UCSD-AML1 (cell line): Measurements from ENCODE around the gene UBFD1.
A peak's percentile ranks its signal among the peaks of the same experiment; 100 is the strongest.
"Not testable (repeated sequence)": the region's sequence is repeated elsewhere in the genome, so short reads cannot be mapped to it uniquely, and the experiment has no call there.

Experiments
- DNase-seq: peaks from one replicate; lab custom pipeline; 2025; ENCODE audit not compliant: unreplicated experiment; lab: John Stamatoyannopoulos, UW

Gene UBFD1

DNA sequence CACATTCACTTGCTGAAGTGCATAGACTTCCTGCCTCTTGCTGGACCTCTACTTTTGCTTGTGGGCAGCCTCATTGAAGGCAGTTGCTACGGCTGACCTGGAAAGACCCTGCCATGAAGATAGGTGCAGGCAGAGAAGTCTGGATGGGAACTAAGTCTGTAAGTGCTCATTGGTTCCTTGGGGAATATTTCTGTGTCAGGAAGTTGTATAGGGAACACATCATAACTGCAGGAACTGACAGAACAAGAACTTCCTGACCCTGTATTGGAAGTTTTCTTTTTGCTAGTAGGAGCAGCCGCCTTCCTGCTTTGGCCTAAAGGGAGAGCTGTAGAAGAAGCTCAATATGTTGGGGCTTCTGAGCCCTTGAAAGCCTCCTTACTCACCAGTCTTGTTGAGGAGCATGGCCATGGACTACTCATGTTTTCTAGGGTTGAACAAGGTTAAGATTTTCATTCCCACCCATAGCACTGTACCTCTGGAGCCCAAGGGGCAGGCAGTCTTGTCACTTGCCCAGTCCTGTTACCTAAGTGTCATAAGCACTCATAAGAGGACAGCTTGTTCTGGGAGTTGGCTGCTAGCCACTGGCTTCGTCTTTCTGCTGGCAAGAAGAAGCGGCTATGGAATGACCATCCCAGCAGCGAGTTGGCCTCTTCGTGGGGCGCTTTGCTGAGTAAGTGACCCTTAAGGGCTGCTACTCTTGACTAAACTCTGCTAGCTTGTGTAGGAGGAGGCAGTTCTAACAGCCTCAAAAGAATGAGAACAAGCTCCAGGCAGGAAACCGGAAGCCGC is 7.2 kb downstream of the UBFD1 start:
- DNase-seq = no peak

DNA sequence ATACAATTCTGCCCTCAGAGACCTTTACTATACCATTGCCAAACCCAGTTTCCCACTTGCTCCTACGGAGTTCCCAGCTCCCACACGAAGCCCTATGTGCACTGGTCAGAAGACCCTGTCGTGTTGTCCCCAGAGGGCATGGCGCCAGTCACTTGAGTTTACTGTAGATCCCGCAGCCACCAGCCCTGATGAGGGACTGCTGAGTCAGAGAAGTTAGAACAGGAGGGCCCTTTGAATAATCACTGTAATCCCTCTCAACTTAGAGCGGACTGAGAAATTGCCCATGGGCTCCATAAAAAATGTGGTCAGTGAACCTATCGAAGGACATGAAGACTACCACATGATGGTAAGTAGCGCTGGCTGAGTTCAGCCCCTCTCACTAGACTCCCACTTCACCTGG is 9.2 kb downstream of the UBFD1 start:
- DNase-seq = no peak

DNA sequence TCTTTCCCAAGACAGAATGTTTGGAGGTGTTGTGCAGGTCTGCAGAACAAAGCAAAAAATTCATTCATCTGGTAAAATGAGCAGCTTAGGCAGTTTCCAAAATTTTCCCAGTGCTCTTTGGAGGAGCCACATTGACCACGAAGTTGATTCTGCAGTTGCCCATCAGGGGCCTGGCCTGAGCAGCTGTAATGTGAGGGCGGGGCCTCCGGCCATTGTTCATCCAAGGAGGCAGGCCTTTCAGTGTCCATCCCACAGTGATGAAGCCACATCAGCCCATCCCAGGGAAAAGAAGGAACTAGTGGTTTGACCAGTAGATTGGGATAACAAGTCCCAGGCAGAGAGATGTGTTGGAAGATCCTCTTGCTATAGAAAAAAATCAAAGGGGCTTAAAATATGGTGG is 10.1 kb downstream of the UBFD1 start:
- DNase-seq = no peak

DNA sequence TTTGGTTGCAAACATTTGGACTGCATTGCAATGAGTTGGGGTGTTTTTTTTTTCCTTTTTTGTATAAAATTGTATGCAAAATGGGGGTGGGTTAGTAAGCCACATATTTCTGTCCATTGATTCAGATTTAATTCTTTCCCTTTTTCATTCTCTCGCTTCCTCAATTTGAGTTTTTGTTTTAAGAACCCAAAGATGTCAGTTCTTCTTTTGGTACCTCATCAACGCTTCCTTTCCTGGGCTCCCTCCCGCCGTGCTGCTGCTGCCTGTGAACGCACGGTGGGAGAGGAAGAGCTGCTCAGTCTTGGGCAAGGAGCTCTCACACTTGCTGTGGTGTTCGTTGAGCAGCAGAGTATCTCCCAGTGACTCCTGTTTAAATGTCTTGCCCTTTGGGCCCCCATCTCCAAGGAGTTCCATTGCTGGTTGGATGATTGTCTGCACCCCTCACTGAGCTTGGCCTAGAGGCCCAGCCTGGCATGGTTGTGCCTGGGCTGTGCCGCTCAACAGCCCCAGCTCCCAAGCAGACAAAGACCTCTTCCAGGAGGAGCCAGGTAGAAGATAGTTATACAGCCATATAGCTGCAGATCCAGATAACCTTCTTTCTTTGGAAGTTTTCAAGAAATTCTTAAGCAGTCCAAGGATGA is 13.6 kb downstream of the UBFD1 start:
- no peak for DNase-seq

DNA sequence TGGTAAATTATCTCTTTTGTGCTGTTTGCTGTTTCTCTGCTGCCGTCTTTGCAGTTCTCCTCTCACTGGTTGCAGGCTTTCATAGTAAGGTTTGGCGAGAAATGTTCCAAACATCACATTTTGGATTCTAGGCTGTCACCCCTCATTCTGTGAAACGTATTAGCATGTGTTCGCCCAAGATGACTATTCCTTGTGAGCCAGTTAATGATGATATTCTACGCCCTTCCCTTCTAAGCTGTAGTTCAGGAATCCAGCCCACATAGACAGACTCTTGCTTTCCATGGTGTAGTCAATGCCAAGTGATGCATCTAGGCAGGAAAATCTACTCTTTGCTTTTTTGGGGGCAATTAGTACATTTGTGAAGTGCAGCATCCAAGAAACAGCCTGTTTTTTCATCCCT is 14.4 kb downstream of the UBFD1 start:
- DNase-seq = no peak

DNA sequence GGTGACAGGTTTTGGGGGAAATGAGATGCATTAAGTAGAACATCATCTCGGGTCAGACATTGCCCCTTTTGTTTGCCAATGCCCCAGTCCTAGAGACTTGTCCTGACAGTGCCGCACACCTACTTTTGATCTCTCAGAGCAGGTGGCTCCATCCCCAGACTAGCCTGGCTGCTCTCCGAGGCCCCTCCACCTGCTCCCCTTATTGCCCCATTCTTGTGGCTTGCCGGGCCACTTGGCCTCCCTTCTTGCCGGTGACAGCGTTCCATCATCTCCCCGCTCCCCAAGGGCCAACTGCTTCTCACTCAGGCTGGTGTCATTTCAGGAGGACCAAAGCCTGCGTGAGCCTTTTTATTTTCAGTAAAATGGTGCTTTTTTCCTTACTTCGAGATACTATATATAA is 14.9 kb downstream of the UBFD1 start:
- no peak for DNase-seq

DNA sequence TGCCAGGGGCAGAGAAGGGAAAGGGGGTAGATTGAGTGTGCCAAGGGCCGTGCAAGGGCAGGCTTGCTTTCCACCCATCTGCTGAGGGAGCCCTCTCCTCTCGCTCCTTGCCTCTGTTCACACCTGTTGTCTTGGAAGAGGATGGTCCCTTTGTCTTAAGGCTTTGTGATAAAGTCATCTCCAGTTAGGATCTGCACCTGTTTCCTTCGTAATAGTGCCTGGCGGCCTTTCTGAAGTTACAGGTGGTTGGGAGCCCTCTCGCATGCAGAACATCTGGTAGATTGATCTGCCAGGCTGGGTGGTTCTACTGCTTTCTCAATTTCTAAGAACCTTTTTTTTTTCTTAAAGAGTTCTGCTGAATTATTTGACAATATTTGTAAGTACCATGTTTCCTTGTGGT is 16.3 kb downstream of the UBFD1 start:
- DNase-seq = no peak

DNA sequence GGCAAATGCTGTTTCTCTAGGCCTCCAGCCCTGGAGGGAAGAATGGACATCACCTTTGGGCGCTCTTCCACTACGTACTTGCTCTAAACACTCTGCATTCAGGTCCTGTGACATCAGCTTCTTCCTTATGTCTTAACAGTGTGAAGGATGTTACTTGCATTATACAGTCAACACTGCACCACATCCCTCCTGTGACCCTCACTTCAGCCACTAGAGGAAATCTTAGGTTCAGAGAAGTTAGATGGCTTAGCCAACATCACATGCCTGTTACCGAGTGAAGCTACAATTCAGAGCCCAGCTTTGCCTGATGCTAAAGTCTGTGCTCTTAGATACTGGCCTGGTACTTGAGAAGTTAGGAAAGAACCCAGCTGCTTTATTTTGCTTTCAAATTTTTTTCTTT is 18.3 kb downstream of the UBFD1 start:
- DNase-seq = no peak

DNA sequence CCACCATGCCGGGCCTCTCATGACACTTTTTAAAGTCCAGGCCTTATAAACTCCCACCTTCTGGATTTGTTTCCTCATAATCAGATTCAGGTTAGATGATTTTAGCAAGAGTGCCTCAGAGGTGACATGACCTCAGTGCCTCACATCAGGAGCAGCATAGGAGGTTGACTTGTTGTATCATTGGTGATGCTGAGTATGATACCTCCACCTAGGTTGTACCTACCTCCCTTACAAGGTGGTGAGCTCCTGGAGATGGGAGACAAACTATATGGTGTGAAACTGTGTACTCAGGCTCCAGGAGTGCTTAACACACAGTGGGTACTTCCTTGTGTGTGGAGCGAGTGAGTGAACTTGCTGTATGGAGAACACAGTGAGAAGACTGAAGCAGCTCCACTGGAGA is 20.0 kb downstream of the UBFD1 start:
- DNase-seq = no peak

DNA sequence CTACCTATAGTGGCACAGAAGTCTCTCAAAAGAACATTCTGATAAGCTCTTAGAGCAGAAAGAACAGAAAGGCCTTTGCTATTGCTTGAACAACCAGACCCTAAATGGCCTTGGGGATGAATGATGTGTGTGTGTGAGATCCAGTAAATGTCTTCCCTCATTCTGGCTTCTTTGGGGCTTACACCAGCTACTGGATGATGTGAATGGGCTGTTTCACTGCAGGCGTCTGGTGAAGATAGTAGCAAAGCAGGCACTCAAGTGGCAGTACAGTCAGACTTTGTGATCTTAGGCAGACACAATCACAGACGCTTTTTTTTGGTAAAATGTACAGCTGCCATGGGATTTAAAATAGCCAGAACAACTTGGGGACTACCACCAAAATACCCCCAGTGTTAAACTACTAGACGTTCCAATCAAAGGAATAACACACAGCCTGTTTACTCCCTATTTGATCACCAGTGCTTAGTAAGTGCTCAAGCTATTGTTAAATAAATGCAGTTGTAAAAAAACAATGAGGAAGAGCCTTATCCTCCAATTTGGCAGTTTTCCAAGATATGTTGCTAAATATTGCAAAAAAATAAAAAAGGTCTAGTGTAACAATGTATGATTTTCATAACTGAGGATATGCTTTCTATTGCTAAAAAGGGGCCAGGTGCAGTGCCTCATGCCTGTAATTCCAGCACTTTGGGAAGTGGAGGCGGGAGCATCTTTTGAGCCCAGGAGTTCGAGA is 20.7 kb downstream of the UBFD1 start:
- DNase-seq = no peak

DNA sequence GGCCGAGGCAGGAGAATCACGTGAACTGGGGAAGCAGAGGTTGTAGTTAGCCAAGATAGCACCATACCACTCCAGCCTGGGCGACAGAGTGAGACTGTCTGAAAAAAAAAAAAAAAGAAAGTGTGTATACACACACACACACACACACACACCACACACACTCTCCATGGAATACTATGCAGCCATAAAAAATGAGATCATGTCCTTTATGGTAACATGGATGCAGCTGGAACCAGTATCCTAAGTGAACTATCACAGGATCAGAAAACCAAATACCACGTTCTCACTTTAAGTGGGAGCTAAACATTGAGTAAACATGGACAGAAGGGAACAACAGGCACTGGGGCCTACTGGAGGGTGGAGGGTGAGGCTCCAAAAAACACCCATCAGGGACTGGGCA is 21.8 kb downstream of the UBFD1 start:
- no peak for DNase-seq

DNA sequence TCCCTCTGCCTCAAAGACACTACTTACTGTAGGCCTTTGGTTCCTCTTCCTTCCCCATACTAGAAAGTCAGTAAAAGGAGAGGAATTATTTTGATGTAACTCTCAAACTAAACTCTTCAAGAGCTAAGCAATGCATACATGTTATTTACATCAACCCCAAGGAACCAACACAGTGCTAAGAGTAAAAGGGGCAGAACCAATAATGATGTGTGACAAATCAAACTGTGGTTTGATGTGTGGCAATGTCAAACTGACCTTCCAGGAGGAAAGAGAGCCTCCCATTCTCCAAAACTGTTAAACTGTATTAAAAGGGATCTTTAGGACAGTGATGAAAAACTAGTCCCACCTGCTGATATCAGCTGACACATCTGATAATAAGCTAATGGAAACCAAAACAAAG is 22.9 kb downstream of the UBFD1 start:
- no peak for DNase-seq

DNA sequence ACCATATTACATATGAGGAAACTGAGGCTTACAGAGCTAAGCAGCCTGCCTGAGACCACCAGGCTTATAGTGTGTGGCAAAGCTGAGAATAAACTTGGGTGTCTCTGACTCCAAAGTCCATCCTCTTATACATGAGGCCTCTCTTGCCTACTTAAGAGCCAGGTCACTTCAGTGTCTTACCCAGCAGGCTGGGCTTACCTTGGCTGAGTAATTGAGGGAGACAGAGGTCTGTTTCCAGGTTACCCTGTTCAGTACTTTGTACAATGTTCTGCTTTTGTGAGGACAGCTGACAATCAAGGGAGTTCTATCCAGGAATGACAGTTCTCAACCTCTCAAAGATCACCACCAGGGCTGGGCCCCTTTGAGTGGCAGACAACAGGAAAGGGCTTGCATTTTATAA is 24.2 kb downstream of the UBFD1 start:
- DNase-seq = no peak

DNA sequence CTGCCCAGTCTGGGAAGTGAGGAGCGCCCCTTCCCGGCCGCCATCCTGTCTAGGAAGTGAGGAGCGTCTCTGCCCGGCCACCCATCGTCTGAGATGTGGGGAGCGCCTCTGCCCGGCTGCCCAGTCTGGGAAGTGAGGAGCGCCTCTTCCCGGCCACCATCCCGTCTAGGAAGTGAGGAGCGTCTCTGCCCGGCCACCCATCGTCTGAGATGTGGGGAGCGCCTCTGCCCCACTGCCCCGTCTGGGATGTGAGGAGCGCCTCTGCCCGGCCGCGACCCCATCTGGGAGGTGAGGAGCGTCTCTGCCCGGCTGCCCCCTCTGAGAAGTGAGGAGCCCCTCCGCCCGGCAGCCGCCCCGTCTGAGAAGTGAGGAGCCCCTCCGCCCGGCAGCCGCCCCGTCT is 25.7 kb downstream of the UBFD1 start:
- DNase-seq = not testable (repeated sequence)

DNA sequence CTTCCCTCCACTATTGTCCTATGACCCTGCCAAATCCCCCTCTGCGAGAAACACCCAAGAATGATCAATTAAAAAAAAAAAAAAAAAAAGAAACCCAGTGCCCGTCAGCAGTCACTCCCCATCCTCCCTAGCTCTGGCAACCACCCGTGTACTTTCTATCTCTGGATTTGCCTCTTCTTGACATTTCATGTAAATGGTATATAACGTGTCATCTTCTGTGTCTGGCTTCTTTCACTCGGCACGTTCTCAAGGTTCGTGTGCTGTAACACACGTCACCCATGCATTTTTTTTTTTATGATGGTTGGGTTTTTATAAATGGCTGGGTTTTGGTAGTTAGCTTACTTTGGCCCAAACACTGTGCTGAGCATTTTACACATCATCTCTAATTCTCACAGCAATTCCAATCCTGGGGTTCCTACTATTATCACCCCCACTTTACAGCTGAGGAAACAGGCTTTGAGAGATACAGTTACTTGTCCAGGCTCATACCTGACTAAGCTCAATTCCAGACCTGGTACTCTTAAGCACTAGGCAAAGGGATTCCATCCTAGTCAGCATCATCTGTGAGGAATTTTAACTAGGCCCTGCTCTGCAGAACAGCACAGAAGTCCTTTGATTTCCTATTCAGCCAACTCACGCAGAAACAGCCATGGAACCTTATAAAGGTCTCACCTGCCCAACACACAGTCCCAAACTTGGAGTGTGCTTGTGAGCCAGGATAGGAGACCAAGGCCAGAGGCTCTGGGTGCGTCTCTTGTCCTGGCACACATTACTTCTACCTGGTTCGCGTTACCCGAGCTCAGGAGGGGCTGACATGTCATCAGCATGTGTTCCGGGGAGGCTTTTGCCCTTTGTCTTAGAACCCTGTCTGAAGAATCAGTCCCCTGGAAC is 26.9 kb downstream of the UBFD1 start:
- no peak for DNase-seq

DNA sequence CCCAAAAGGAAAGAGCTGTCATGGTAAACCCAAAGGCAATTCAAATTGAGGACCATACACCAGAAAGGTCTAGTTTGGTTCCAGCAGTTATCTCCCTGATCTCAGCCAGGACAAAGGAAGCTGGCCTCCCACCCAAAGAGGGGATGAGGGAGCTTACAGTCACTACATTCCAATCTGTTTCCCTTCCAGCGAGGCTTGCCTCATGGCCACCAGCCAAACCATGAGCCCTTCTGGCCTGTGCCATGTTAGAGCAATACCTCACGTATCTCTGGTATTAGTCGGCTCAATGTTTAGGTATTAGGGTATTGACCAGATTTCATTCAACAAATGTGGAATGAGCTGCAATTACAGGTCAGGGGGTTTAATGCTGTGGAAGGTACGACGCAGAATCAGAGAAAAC is 30.2 kb downstream of the UBFD1 start:
- no peak for DNase-seq

DNA sequence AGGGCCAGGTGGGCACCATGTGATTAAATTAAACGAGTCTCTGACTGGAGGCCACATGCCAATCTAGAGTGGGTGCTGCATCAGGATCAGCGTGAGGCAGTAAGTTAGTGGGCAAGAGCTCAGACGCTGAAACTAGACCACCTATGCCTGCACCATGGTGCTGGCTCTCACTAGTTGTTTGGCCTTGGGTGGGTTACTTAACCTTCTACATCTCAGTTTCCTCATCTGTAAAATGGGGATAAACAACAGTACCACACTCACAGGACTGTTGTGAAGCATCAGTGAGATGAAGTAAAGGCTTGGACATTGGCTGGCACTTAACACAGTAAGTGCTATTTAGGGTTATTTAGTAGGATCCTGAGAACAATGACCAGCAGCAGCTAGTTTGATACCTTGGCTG is 32.7 kb downstream of the UBFD1 start:
- DNase-seq = no peak

DNA sequence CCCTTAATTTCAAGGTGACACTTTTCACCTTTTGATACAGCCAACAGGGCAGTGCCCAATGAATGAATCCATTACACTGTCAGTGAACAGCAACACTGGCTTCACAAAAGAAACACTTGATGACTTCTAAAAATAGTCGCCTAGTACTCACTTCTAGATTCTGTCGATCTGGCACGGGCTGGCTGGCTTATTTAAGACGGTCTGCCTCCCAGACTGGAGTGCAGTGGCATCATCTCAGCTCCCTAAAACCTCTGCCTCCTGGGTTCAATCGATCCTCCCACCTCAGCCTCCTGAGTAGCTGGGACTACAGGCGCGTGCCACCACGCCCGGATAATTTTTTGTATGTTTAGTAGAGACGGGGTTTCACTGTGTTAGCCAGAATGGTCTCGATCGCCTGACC is 36.7 kb downstream of the UBFD1 start:
- no peak for DNase-seq

DNA sequence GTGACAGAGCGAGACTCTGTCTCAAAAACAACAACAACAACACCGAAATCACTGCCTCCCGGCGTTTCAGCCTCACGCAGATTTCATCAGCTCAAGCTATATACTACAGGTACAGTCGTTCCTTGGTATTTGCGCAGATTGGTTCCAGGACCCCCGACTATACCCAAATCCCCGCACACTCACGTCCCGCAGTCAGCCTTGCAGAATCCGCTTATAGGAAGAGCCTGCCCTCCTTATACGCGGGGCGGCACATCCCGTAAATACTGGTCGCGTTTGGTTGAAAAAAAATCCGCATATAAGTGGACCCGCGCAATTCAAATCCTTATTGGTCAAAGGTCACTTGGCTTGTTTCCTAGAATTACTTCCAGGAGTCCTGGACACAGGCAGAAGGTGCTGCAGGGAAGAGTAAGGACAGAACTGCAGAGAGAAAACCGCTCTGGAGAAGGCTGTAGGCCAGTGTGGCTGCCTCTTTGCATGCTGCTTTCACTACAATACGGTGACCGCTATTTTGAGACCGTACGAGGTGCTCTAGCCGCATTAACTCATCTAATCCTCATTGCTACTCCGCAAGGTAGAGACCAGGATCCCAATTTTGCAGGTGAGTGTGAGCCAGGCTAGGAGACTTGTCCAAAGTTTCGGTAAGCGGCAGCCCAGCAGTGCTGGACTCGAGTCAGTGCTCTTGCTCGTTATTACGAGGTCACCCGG is 37.9 kb downstream of the UBFD1 start:
- no peak for DNase-seq

DNA sequence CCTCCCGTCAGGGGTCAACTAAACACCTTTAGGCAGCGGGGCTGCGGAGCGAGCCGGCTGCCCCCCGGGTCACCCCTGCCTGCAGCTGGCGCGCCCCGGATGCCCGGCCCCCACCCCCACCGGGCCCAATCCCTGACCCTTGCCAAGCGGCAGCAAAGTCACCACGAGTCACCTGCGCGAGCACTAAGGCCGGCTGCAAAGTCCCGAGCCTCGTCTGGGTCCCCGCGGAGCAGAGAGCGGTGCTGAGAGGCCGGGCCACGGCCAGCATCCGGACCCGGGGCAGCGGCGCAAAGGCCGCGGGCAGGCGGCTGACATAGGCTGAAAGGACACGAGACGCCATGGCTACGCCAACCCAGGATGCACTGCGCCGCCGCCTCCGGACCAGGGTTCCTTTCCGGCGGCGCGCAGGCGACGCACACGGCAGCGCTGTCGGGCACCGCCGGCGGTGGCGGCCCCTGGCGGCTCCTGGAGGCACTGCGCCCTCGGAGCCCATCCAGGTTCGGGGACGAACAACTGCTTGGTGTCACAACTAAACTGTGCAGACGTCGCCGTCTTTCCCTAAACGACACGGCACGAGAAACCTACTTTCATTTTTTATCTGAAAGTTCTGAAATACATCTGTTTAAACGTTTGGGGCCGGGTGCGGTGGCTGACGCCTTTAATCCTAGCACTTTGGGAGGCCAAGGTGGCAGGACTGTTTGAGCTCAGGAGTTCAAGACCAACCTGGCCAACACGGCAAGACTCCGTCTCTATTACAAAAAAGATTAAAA is 38.6 kb downstream of the UBFD1 start, which contains the start of gene NDUFAB1:
NDUFAB1 (minus strand) TSS at position 366 of the 770 bp plus-strand sequence; CDS start at position 340, 26 bp downstream.
- DNase-seq = peak; percentile 93
